WI38 (cell line): Measurements from ENCODE around the gene WDR26.
"Not testable (repeated sequence)": the region's sequence is repeated elsewhere in the genome, so short reads cannot be mapped to it uniquely, and the experiment has no call there.

Experiments
- H3K4me3 ChIP-seq: 2 replicates; pipeline ENCODE4 v1.5.1; 2011; ENCODE audit warnings: low read depth, mild to moderate bottlenecking, control low read depth, low read length
- TF ChIP-seq, protein P1 (sequence below): IDR thresholded peaks from 2 replicates; pipeline ENCODE4 v1.5.1; 2012; ENCODE audit warnings: low read depth, mild to moderate bottlenecking, control low read depth, low read length

Gene WDR26

DNA sequence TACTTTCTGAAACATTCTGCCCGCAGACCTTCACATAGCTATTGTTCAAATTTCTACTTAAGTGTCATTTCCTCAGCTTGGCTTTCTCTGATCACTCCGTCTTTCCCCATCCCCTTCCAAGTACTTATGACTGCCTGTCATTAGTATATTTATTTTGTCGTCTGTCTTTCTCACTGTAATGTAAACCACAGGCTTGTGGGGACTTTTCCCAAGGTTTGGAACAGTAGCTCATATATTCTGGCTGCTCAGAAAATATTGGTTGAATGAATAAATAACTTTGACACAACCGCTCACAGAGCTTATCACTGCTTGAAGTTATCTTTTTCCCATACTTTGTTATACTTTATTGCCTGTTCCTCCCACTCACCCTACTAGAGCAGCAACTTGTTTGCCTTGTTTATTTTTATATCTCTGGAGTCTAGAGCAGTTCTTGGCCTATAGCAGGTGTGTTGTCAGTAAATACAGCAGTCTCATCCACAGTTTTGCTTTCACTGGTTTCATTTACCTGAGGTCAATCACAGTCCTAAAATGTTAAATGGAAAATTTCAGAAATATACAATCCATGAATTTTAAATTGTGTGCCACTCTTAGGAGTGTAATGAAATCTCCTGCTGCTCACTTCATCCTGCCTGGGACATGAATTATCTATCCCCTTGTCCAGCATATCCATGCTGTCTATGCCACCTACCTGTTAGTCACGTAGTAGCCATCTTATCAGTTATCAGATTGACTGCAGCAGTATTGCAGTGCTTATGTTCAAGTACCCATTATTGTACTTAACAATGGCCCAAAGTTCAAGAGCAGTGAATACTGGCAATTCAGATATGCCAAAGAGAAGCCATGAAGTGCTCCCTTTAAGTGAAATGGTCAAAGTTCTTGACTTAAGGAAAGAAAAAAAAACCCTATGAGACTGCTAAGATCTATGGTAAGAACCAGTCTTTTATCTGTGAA is 80.3 kb downstream of the WDR26 start:
- TF ChIP-seq, protein P1, sequence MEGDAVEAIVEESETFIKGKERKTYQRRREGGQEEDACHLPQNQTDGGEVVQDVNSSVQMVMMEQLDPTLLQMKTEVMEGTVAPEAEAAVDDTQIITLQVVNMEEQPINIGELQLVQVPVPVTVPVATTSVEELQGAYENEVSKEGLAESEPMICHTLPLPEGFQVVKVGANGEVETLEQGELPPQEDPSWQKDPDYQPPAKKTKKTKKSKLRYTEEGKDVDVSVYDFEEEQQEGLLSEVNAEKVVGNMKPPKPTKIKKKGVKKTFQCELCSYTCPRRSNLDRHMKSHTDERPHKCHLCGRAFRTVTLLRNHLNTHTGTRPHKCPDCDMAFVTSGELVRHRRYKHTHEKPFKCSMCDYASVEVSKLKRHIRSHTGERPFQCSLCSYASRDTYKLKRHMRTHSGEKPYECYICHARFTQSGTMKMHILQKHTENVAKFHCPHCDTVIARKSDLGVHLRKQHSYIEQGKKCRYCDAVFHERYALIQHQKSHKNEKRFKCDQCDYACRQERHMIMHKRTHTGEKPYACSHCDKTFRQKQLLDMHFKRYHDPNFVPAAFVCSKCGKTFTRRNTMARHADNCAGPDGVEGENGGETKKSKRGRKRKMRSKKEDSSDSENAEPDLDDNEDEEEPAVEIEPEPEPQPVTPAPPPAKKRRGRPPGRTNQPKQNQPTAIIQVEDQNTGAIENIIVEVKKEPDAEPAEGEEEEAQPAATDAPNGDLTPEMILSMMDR: no peak
- no peak overlapping the region for H3K4me3 ChIP-seq

GRCh38 chr1:224352436-224353085 is 82.0 kb downstream of the WDR26 start:
- H3K4me3 ChIP-seq: not testable (repeated sequence)

- not testable (repeated sequence) for H3K4me3 ChIP-seq
Observed at GRCh38 chr1:224349716-224350115, 84.9 kb downstream of the WDR26 start.

DNA sequence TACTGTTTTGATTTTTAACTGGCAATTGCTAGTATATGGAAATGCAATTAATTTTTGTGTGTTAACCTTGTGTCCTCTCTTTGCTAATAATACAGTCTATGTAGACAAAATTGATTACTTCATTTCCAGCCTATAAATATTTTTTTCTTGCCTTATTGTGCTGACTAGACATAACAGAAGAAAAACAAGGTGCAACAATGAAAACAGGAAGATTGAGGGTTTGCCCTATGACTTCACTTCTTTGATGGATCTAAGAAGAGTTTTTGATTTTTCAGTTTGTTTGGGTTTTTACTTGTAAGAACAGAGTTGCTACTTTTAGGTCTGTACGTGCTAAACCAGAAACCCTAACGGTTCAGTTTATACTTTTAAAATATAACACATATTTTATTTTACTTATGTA is 86.5 kb downstream of the WDR26 start:
- TF ChIP-seq, protein P1: no peak
- no peak overlapping the region for H3K4me3 ChIP-seq

DNA sequence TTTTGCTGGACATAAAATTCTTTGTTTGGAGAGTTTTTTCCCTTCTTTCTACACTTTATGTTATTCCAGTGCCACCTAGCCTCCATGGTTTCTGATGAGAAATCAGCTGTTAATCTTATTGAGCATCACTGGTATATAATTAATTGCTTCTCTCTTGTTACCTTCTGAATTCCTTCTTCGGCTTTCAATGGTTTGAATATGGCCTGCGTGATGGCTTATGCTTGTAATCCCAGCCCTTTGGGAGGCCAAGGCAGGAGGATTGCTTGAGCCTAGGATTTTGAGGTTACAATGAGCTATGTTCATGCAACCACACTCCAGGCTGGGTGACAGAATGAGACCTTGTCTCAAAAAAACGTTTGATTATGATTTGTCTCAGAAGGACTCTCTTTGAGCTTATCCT is 90.9 kb downstream of the WDR26 start:
- TF ChIP-seq, protein P1: no peak
- no peak overlapping the region for H3K4me3 ChIP-seq

DNA sequence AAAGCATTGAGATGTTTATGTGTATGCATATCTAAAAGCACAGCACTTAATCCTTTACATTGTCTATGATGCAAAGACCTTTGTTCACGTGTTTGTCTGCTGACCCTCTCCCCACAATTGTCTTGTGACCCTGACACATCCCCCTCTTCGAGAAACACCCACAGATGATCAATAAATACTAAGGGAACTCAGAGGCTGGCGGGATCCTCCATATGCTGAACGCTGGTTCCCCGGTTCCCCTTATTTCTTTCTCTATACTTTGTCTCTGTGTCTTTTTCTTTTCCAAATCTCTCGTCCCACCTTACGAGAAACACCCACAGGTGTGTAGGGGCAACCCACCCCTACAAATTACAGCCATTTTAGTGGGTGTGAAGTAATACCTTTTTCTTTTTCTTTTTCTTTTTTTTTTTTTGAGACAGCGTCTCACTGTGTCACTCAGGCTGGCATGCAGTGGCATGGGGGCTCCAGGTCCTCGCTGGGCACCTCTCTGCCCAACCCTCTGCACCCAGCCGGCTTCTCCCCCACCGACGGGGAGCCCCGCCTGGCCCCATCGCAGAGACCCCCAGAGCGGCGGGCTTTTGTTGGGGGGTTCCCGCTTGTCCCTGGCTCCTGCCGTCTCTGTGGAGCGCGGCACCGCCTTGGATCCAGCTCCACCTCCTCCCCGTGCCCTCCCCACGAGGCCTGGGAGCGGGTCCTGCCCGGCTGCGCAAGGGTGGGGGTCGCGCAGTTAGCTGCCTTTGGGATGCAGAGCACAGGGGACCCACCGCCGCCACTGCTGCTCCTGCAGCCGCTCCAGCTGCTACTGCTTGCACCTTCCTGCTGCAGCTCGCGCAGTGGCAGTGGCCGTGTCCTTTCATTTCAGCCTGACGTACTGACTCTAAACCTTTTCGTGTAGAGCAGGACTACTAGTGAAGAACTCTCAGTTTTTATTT is 93.9 kb downstream of the WDR26 start:
- H3K4me3 ChIP-seq: peak overlapping the region; percentile 56

GRCh38 chr1:224339442-224340033 is 95.1 kb downstream of the WDR26 start:
- H3K4me3 ChIP-seq: no peak overlapping the region
- TF ChIP-seq, protein P1: no peak

DNA sequence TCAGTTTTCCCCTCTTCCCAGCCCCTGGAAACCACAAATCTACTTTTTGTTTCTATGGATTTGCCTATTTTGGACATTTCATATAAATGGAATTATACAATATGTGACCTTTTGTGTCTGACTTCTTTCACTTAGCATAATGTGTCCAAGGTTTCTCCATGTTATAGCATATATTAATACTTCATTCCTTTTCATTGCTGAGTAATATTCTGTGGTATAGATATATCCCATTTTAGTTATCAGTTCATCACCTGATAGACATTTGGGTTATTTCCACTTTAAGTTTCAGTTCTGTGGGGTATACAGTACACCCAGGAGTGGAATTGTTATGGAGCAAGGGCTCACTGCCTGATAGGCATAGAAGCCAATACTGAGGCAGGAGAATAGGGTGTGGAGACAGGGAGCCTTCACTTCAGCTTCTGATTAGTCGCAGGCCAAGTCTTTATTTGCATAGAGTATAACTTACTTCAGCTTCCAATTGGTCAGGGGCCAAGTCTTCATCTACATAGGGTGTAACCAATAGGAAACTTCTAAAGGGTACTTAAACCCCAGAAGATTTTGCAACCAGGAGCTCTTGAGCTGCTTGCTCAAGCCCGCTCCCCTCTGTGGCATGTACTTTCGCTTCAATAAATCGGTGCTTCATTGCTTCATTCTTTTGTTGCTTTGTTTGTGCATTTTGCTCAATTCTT is 96.3 kb downstream of the WDR26 start:
- TF ChIP-seq, protein P1: no peak
- no peak overlapping the region for H3K4me3 ChIP-seq
